GM19452 (cell line): ENCODE data around the gene CCDC85C.

ENCODE experiments used
- ATAC-seq: cut with Tn5 transposase; IDR thresholded peaks from one replicate; pipeline ENCODE4 v1.9.1; 2021; ENCODE audit not compliant: unreplicated experiment

Gene CCDC85C

GRCh38 chr14:99544991-99545390 lies 59.0 kb downstream of the CCDC85C start:
- no peak for ATAC-seq

GRCh38 chr14:99543985-99544384 lies 60.0 kb downstream of the CCDC85C start:
- ATAC-seq: no peak

- ATAC-seq: no peak
Observed at GRCh38 chr14:99543370-99543769, 60.6 kb downstream of the CCDC85C start.

GRCh38 chr14:99542566-99542965 lies 61.4 kb downstream of the CCDC85C start:
- no peak for ATAC-seq

GRCh38 chr14:99541677-99542470 lies 62.1 kb downstream of the CCDC85C start:
- ATAC-seq: no peak

GRCh38 chr14:99541211-99541610 lies 62.8 kb downstream of the CCDC85C start:
- ATAC-seq: no peak

GRCh38 chr14:99540196-99541032 lies 63.6 kb downstream of the CCDC85C start:
- no peak for ATAC-seq

GRCh38 chr14:99539491-99539890 lies 64.5 kb downstream of the CCDC85C start:
- ATAC-seq: no peak

- no peak for ATAC-seq
Observed at GRCh38 chr14:99538733-99539132, 65.3 kb downstream of the CCDC85C start.

GRCh38 chr14:99538275-99538674 lies 65.7 kb downstream of the CCDC85C start:
- ATAC-seq: no peak

- ATAC-seq: no peak
Observed at GRCh38 chr14:99537399-99537798, 66.6 kb downstream of the CCDC85C start.

- ATAC-seq: no peak
Observed at GRCh38 chr14:99535908-99536778, 67.9 kb downstream of the CCDC85C start.

GRCh38 chr14:99535448-99535847 lies 68.6 kb downstream of the CCDC85C start:
- no peak for ATAC-seq

- ATAC-seq: no peak
Observed at GRCh38 chr14:99534863-99535262, 69.1 kb downstream of the CCDC85C start.

- no peak for ATAC-seq
Observed at GRCh38 chr14:99534333-99534732, 69.7 kb downstream of the CCDC85C start.

- no peak for ATAC-seq
Observed at GRCh38 chr14:99532310-99532709, 71.7 kb downstream of the CCDC85C start.

- ATAC-seq: no peak
Observed at GRCh38 chr14:99531251-99532096, 72.5 kb downstream of the CCDC85C start.

- ATAC-seq: no peak
Observed at GRCh38 chr14:99530407-99531155, 73.4 kb downstream of the CCDC85C start.

GRCh38 chr14:99529899-99530298 lies 74.1 kb downstream of the CCDC85C start:
- ATAC-seq: no peak
